T-cell (primary cell): ENCODE data around the gene ALDH18A1. TPM values are rescaled to one million over a fixed set of nuclear protein-coding genes. Genes with fewer than 3 reads are reported as not detected.
A peak's percentile ranks its signal among the peaks of the same experiment; 100 is the strongest.

Experiments
- ATAC-seq, 4 experiments: fragments of 200-7000 bp in 3 of 4; fragments of 150-1000 bp in 1 of 4; cut with Tn5 transposase; replicated peaks in 1 of 4; 1 replicate in 3 of 4; 2 replicates in 1 of 4; pipeline ENCODE4 v1.10.0; 2021; ENCODE audit warnings: moderate library complexity in 3 of 4, mild to moderate bottlenecking in 2 of 4, moderate number of reproducible peaks in 1 of 4
- CTCF ChIA-PET, 2 donors: fragments of 300-600 bp; sonication (Branson Sonifier 250); formaldehyde crosslinking; loops; one replicate each; lab custom pipeline; 2022; ENCODE audit warnings: antibody characterized with exemption in 2 of 2; lab: Charles Lee
- POLR2A ChIA-PET, 2 donors: fragments of 300-600 bp; sonication (Branson Sonifier 250); formaldehyde crosslinking; loops; one replicate each; lab custom pipeline; 2022; ENCODE audit warnings: antibody characterized with exemption in 2 of 2; lab: Charles Lee
- DNase-seq, 35 experiments: peaks; one replicate each; pipeline versions ENCODE4 v3.0.0 to v3.0.0-alpha.2; 2013 to 2023
- H3K27ac ChIP-seq: one replicate; pipeline ENCODE4 v1.5.1; 2013; ENCODE audit warnings: low read length
- H3K27me3 ChIP-seq, 2 experiments: replicated peaks in 1 of 2; 1 replicate in 1 of 2; 2 replicates in 1 of 2; pipeline versions ENCODE4 v1.6.1 to v1.7.0; 2013; ENCODE audit warnings: low read length in 1 of 2, mixed read lengths in 1 of 2; ENCODE audit not compliant: control insufficient read depth in 2 of 2, insufficient read depth in 2 of 2; ENCODE audit errors: extremely low read depth in 1 of 2
- H3K36me3 ChIP-seq, 2 donors: 1 replicate in 1 of 2; 2 replicates in 1 of 2; pipeline versions ENCODE4 v1.6.1 to v1.7.0; 2013; ENCODE audit warnings: low read length in 1 of 2; ENCODE audit not compliant: control insufficient read depth in 2 of 2, insufficient read depth in 1 of 2; ENCODE audit errors: extremely low read depth in 1 of 2
- H3K4me1 ChIP-seq, 2 experiments: 1 replicate in 1 of 2; 2 replicates in 1 of 2; pipeline versions ENCODE4 v1.6.1 to v1.7.0; 2013; ENCODE audit warnings: low read length in 2 of 2, mixed read lengths in 1 of 2; ENCODE audit not compliant: insufficient read depth in 2 of 2, control insufficient read depth in 1 of 2; ENCODE audit errors: extremely low read depth in 1 of 2
- H3K4me3 ChIP-seq, 2 donors: 1 replicate in 1 of 2; 2 replicates in 1 of 2; pipeline versions ENCODE4 v1.5.1 to v1.7.0; 2013; ENCODE audit warnings: mild to moderate bottlenecking in 2 of 2, low read length in 1 of 2, moderate library complexity in 1 of 2; ENCODE audit not compliant: control insufficient read depth in 1 of 2; ENCODE audit errors: extremely low read depth in 1 of 2
- H3K9me3 ChIP-seq: 2 replicates; pipeline ENCODE4 v1.7.0; 2013
- H3K27ac Mint-ChIP-seq, 2 donors: one replicate each; pipeline ENCODE4 v1.8.0; 2020 to 2021; ENCODE audit warnings: mild to moderate bottlenecking in 2 of 2, mixed read lengths in 2 of 2
- H3K27me3 Mint-ChIP-seq, 2 donors: one replicate each; pipeline ENCODE4 v1.8.0; 2021 to 2022; ENCODE audit warnings: mixed read lengths in 2 of 2
- H3K36me3 Mint-ChIP-seq: one replicate; pipeline ENCODE4 v1.8.0; 2021; ENCODE audit warnings: mixed read lengths
- H3K4me1 Mint-ChIP-seq, 3 donors: one replicate each; pipeline ENCODE4 v1.8.0; 2020 to 2022; ENCODE audit warnings: mixed read lengths in 3 of 3, mild to moderate bottlenecking in 1 of 3
- H3K4me3 Mint-ChIP-seq, 3 donors: one replicate each; pipeline ENCODE4 v1.8.0; 2020 to 2022; ENCODE audit warnings: mild to moderate bottlenecking in 3 of 3, mixed read lengths in 3 of 3, moderate library complexity in 3 of 3
- H3K9me3 Mint-ChIP-seq, 3 donors: one replicate each; pipeline ENCODE4 v1.8.0; 2020 to 2022; ENCODE audit warnings: mixed read lengths in 3 of 3
- WGBS: methylation state at CpG from one replicate; pipeline ENCODE4 v1.1.5; 2013; ENCODE audit warnings: missing lambda C conversion rate; ENCODE audit not compliant: insufficient coverage; 5-methylcytosine and 5-hydroxymethylcytosine counted together
- total RNA-seq, 35 experiments: library from RNA in 6 of 35; stranded (reverse) in 6 of 35; fragments of 120-200 nt in 1 of 35; gene quantifications; one replicate each; pipeline versions ENCODE4 v1.2.1 to v1.2.4 and lab custom pipeline; 2013 to 2026

ALDH18A1 gene
- total RNA-seq, 5 donors from 2014 or later (not counting 1 experiment from before 2014, with no cell fraction given): 24.7 to 32.7 (median 28.4) TPM

GRCh38 chr10:95560278-95561176 is 96.0 kb downstream of the ALDH18A1 start:
- Histone ChIP-seq H3K27ac (no peak overlapping the region), H3K4me1 (peaks cover 3 to 16% of the 10 kb centered on the region in 2 experiments), H3K36me3 (no peaks in the 10 kb centered on the region), H3K4me3 (peak overlapping the region; percentile 78 to 96), H3K27me3 (peaks cover 0 to 4% of the 10 kb centered on the region in 2 experiments), H3K9me3 (no peaks in the 10 kb centered on the region)
- no peaks in the 10 kb centered on the region for H3K9me3 Mint-ChIP-seq
- ATAC-seq: peak; percentile 43 to 55 (median 50)
- CTCF ChIA-PET: interaction anchor here in 1 of 2 donors (0.9 kb wide), 1 partner anchor 272 kb away, joined by 3 read pairs; no protein-coding TSS in a partner anchor
- 9% methylated on average over 34 of the region's 48 CpGs for WGBS
- H3K4me1 Mint-ChIP-seq: peaks cover 9 to 14% (median 13%) of the 10 kb centered on the region in 3 donors
- H3K27me3 Mint-ChIP-seq: peaks cover 0 to 7% of the 10 kb centered on the region in 2 donors
- H3K36me3 Mint-ChIP-seq: no peaks in the 10 kb centered on the region
- peak overlapping the region; percentile 74 to 92 for H3K27ac Mint-ChIP-seq
- H3K4me3 Mint-ChIP-seq: peak overlapping the region; percentile 96 to 99 (median 98)
- DNase-seq: peak; percentile 6 to 62 (median 32)
- POLR2A ChIA-PET: no interaction called here

DNA sequence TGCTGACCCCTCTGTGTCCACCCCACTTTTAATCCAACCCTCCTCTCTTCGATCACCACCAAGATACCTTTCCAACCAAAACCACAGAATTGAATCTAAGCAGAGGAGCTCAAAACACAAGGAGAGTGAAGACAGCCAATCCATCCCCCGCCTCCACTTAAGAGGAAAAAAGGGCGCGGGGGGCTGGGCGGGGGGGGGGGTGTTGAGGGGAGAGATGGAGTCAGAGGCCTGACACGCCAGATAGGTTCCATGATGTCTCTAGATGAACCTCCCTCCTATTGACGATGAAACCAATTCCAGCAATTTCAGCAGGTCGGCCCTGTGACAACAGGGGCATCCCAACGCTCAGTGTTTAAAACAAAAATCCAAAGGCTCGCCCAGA is 96.6 kb downstream of the ALDH18A1 start:
- Histone ChIP-seq H3K36me3 (no peaks in the 10 kb centered on the region), H3K27ac (no peak overlapping the region), H3K27me3 (peaks cover 0 to 4% of the 10 kb centered on the region in 2 experiments), H3K9me3 (no peaks in the 10 kb centered on the region), H3K4me1 (peaks cover 3 to 16% of the 10 kb centered on the region in 2 experiments), H3K4me3 (no peak overlapping the region)
- Mint-ChIP-seq H3K36me3 (no peaks in the 10 kb centered on the region), H3K27ac (peak overlapping the region in 1 of 2 donors; percentile 71), H3K4me3 (peak overlapping the region; percentile 96 to 99 (median 98)), H3K4me1 (peaks cover 9 to 14% (median 13%) of the 10 kb centered on the region in 3 donors), H3K27me3 (peaks cover 0 to 7% of the 10 kb centered on the region in 2 donors), H3K9me3 (no peaks in the 10 kb centered on the region)
- ATAC-seq (no peak), DNase-seq (no peak)
- 95% methylated on average over 3 of the region's 10 CpGs for WGBS
- CTCF ChIA-PET: interaction anchor here in 1 of 2 donors (0.9 kb wide), 1 partner anchor 272 kb away, joined by 3 read pairs; no protein-coding TSS in a partner anchor
- POLR2A ChIA-PET: no interaction called here

- Histone ChIP-seq H3K4me1 (peaks cover 3 to 16% of the 10 kb centered on the region in 2 experiments), H3K36me3 (no peaks in the 10 kb centered on the region), H3K4me3 (no peak overlapping the region), H3K27ac (no peak overlapping the region), H3K27me3 (peaks cover 0 to 4% of the 10 kb centered on the region in 2 experiments), H3K9me3 (no peaks in the 10 kb centered on the region)
- Mint-ChIP-seq H3K27ac (peak overlapping the region in 1 of 2 donors; percentile 71), H3K27me3 (peaks cover 0 to 7% of the 10 kb centered on the region in 2 donors), H3K4me3 (peak overlapping the region; percentile 60 to 98 (median 78)), H3K36me3 (no peaks in the 10 kb centered on the region), H3K9me3 (no peaks in the 10 kb centered on the region), H3K4me1 (peaks cover 9 to 14% (median 13%) of the 10 kb centered on the region in 3 donors)
- WGBS: 92% methylated on average over 4 of the region's 4 CpGs
- ATAC-seq (no peak), DNase-seq (no peak)
- ChIA-PET POLR2A (no interaction called here), CTCF (interaction anchor here in 1 of 2 donors (1.0 kb wide), 1 partner anchor 134 kb away, joined by 3 read pairs; the partner anchor contains the start of gene TCTN3)
Observed at GRCh38 chr10:95559471-95559870, 97.0 kb downstream of the ALDH18A1 start.

GRCh38 chr10:95558593-95559320 is 97.8 kb downstream of the ALDH18A1 start:
- Mint-ChIP-seq H3K27ac (no peak overlapping the region), H3K27me3 (peaks cover 0 to 7% of the 10 kb centered on the region in 2 donors), H3K4me1 (peaks cover 9 to 14% (median 13%) of the 10 kb centered on the region in 3 donors), H3K4me3 (peak overlapping the region in 1 of 3 donors; percentile 98), H3K36me3 (no peaks in the 10 kb centered on the region), H3K9me3 (no peaks in the 10 kb centered on the region)
- Histone ChIP-seq H3K4me1 (peaks cover 3 to 16% of the 10 kb centered on the region in 2 experiments), H3K27ac (no peak overlapping the region), H3K4me3 (no peak overlapping the region), H3K9me3 (no peaks in the 10 kb centered on the region), H3K36me3 (no peaks in the 10 kb centered on the region), H3K27me3 (peaks cover 0 to 4% of the 10 kb centered on the region in 2 experiments)
- ATAC-seq (no peak), DNase-seq (no peak)
- ChIA-PET POLR2A (no interaction called here), CTCF (interaction anchor here in 1 of 2 donors (1.0 kb wide), 1 partner anchor 135 kb away, joined by 3 read pairs; the partner anchor contains the start of gene TCTN3)
- no CpG with 5 or more reads among the region's 1 CpG for WGBS

DNA sequence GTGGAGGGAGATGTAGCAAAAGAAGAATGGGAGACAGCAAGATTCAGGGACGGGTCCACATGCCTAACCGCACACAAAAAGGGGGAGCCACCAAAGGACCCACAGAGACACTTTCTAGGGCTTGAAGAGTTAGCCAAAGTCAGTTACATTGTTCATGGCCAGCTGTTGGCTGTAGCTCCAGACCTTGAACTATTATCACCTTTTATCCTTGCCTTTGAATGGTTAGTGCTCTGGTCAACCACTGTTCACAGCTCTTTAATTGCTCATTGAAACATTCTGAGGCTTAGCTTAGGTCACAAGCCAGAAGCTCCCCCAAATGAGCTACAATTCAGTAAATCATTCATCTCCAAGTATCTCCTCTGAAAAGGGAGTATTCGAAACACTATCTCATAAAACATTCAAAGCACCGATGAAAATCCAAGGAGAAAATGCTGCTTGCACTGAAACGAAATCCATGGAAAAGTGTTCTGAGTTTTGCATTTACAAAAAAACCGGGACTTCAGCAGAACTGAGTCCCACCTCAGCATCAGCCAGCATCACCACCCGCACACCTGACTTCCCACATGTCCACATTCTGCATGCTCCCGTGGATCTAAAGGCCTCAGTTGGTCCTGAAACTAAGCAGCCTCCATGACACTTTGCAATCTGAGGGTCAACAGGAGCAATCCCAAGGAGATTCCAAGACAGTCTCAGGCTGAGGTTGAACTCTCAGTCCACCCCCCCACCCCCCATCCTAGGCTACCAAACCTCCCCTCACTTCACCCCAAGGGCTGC is 99.3 kb downstream of the ALDH18A1 start:
- WGBS: 84% methylated on average over 6 of the region's 8 CpGs
- no peak overlapping the region for H3K27ac Mint-ChIP-seq
- H3K36me3 Mint-ChIP-seq: peaks cover 5% of the 10 kb centered on the region
- H3K4me1 Mint-ChIP-seq: peaks cover 9 to 14% (median 13%) of the 10 kb centered on the region in 3 donors
- no peak overlapping the region for H3K4me3 Mint-ChIP-seq
- DNase-seq (no peak), ATAC-seq (no peak)
- H3K27ac ChIP-seq: no peak overlapping the region
- ChIA-PET CTCF (no interaction called here), POLR2A (interaction anchor here in 1 of 2 donors (0.7 kb wide), 1 partner anchor 185 kb away, joined by 9 read pairs; no protein-coding TSS in a partner anchor)
- H3K4me3 ChIP-seq: no peak overlapping the region
- H3K27me3 ChIP-seq: peaks cover 0 to 4% of the 10 kb centered on the region in 2 experiments
- H3K36me3 ChIP-seq: no peaks in the 10 kb centered on the region
- peaks cover 3 to 7% of the 10 kb centered on the region in 2 donors for H3K27me3 Mint-ChIP-seq
- H3K4me1 ChIP-seq: peaks cover 3 to 16% of the 10 kb centered on the region in 2 experiments
- H3K9me3 Mint-ChIP-seq: peaks cover 0 to 7% (median 0%) of the 10 kb centered on the region in 3 donors
- no peaks in the 10 kb centered on the region for H3K9me3 ChIP-seq
